WTC11 (cell line): ENCODE data around the gene ZNF225. TPM values are rescaled to one million over a fixed set of nuclear protein-coding genes. Genes with fewer than 3 reads are reported as not detected.

Source experiments
- ATAC-seq: fragments of 200-7000 bp; cut with Tn5 transposase; 2 replicates; pipeline ENCODE4 v1.10.0; 2021; ENCODE audit warnings: mild to moderate bottlenecking, moderate library complexity
- CTCF ChIA-PET: fragments of 300-600 bp; sonication (Branson Sonifier 250); formaldehyde crosslinking; loops from one replicate; lab custom pipeline; 2021; ENCODE audit warnings: antibody characterized with exemption; lab: Charles Lee
- POLR2A ChIA-PET: fragments of 350-600 bp; sonication (Branson Sonifier 250); formaldehyde crosslinking; loops from one replicate; lab custom pipeline; 2021; ENCODE audit warnings: antibody characterized with exemption; lab: Charles Lee
- DNase-seq: peaks from one replicate; pipeline ENCODE4 v3.0.0; 2021; ENCODE audit warnings: low spot score
- H3K27ac Mint-ChIP-seq: 2 replicates; pipeline ENCODE4 v1.8.0; 2021; ENCODE audit warnings: mixed read lengths
- H3K27me3 Mint-ChIP-seq: 2 replicates; pipeline ENCODE4 v1.8.0; 2021; ENCODE audit warnings: low read depth, mild to moderate bottlenecking, moderate library complexity, mixed read lengths
- H3K36me3 Mint-ChIP-seq: 2 replicates; pipeline ENCODE4 v1.8.0; 2021; ENCODE audit warnings: mixed read lengths
- H3K4me1 Mint-ChIP-seq: 2 replicates; pipeline ENCODE4 v1.8.0; 2022; ENCODE audit warnings: mixed read lengths
- H3K4me3 Mint-ChIP-seq: 2 replicates; pipeline ENCODE4 v1.8.0; 2021; ENCODE audit warnings: mild to moderate bottlenecking, moderate library complexity, mixed read lengths
- H3K9me3 Mint-ChIP-seq: 2 replicates; pipeline ENCODE4 v1.8.0; 2021; ENCODE audit warnings: mixed read lengths
- ATF1 ChIP-seq: sonication (generic); formaldehyde crosslinking; IDR thresholded peaks from 2 replicates; pipeline ENCODE4 v1.8.1; 2023; ENCODE audit warnings: mild to moderate bottlenecking, moderate library complexity, missing genetic modification reagents
- CBFB ChIP-seq: sonication (generic); formaldehyde crosslinking; IDR thresholded peaks from 2 replicates; pipeline ENCODE4 v1.8.1; 2022; ENCODE audit warnings: mild to moderate bottlenecking, low read depth, missing genetic modification reagents
- CREM ChIP-seq: sonication (generic); formaldehyde crosslinking; IDR thresholded peaks from 2 replicates; pipeline ENCODE4 v1.8.1; 2022; ENCODE audit warnings: mild to moderate bottlenecking, missing genetic modification reagents, moderate library complexity
- ETV6 ChIP-seq: sonication (generic); formaldehyde crosslinking; IDR thresholded peaks from 2 replicates; pipeline ENCODE4 v1.8.1; 2022; ENCODE audit warnings: mild to moderate bottlenecking, missing genetic modification reagents
- FOXP1 ChIP-seq: sonication (generic); formaldehyde crosslinking; IDR thresholded peaks from 2 replicates; pipeline ENCODE4 v1.8.0; 2022; ENCODE audit warnings: missing genetic modification reagents, mild to moderate bottlenecking, moderate library complexity, borderline replicate concordance
- FOXP4 ChIP-seq: sonication (generic); formaldehyde crosslinking; IDR thresholded peaks from 2 replicates; pipeline ENCODE4 v1.8.0; 2022; ENCODE audit warnings: mild to moderate bottlenecking, missing genetic modification reagents
- JUN ChIP-seq: sonication (generic); formaldehyde crosslinking; IDR thresholded peaks from 2 replicates; pipeline ENCODE4 v1.8.0; 2023; ENCODE audit warnings: mild to moderate bottlenecking, missing genetic modification reagents
- MAX ChIP-seq: sonication (generic); formaldehyde crosslinking; IDR thresholded peaks from 2 replicates; pipeline ENCODE4 v1.8.0; 2022; ENCODE audit warnings: mild to moderate bottlenecking, missing genetic modification reagents
- MYBL2 ChIP-seq: sonication (generic); formaldehyde crosslinking; IDR thresholded peaks from 2 replicates; pipeline ENCODE4 v1.8.1; 2023; ENCODE audit warnings: mild to moderate bottlenecking, moderate library complexity, missing genetic modification reagents
- NFATC4 ChIP-seq: fragments of 250-450 bp; sonication (Bioruptor Pico); IDR thresholded peaks from 2 replicates; pipeline ENCODE4 v1.9.0; 2021; ENCODE audit warnings: mild to moderate bottlenecking
- OVOL2 ChIP-seq: fragments of 250-450 bp; sonication (Bioruptor Pico); IDR thresholded peaks from 2 replicates; pipeline ENCODE4 v1.9.0; 2021; ENCODE audit warnings: mild to moderate bottlenecking, borderline replicate concordance
- PRDM15 ChIP-seq: sonication (generic); formaldehyde crosslinking; IDR thresholded peaks from 2 replicates; pipeline ENCODE4 v1.8.0; 2022; ENCODE audit warnings: missing genetic modification reagents
- RELA ChIP-seq: sonication (generic); formaldehyde crosslinking; IDR thresholded peaks from 2 replicates; pipeline ENCODE4 v1.8.1; 2022; ENCODE audit warnings: missing genetic modification reagents, mild to moderate bottlenecking, borderline replicate concordance
- SMAD3 ChIP-seq: sonication (generic); formaldehyde crosslinking; IDR thresholded peaks from 2 replicates; pipeline ENCODE4 v1.8.0; 2022; ENCODE audit warnings: missing genetic modification reagents, mild to moderate bottlenecking, borderline replicate concordance
- SMAD4 ChIP-seq: sonication (generic); formaldehyde crosslinking; IDR thresholded peaks from 2 replicates; pipeline ENCODE4 v1.8.0; 2022; ENCODE audit warnings: mild to moderate bottlenecking, missing genetic modification reagents
- SOX15 ChIP-seq: fragments of 250-450 bp; sonication (Bioruptor Pico); IDR thresholded peaks from 2 replicates; pipeline ENCODE4 v1.9.0; 2021; ENCODE audit warnings: mild to moderate bottlenecking
- ZBTB43 ChIP-seq: sonication (generic); formaldehyde crosslinking; IDR thresholded peaks from 2 replicates; pipeline ENCODE4 v1.8.1; 2023; ENCODE audit warnings: mild to moderate bottlenecking, missing genetic modification reagents
- ZNF121 ChIP-seq: sonication (generic); formaldehyde crosslinking; IDR thresholded peaks from 2 replicates; pipeline ENCODE4 v1.8.0; 2023; ENCODE audit warnings: missing genetic modification reagents
- ZNF219 ChIP-seq: sonication (generic); formaldehyde crosslinking; IDR thresholded peaks from 2 replicates; pipeline ENCODE4 v1.8.0; 2023; ENCODE audit warnings: missing genetic modification reagents, mild to moderate bottlenecking, borderline replicate concordance
- ZNF416 ChIP-seq: fragments of 250-450 bp; sonication (Bioruptor Pico); IDR thresholded peaks from 2 replicates; pipeline ENCODE4 v1.9.0; 2021; ENCODE audit warnings: mild to moderate bottlenecking, inconsistent platforms
- total RNA-seq: library from RNA; stranded (reverse); gene quantifications from 3 replicates; pipeline ENCODE4 v1.2.3, GENCODE V29; 2021
- TF ChIP-seq, protein P1 (sequence below): sonication (generic); formaldehyde crosslinking; conservative IDR thresholded peaks from 2 replicates; pipeline ENCODE4 v1.8.1; 2023; ENCODE audit warnings: mild to moderate bottlenecking, low read depth, missing genetic modification reagents, moderate library complexity
- TF ChIP-seq, protein P2 (sequence below): sonication (generic); formaldehyde crosslinking; IDR thresholded peaks from 2 replicates; pipeline ENCODE4 v1.8.1; 2023; ENCODE audit warnings: mild to moderate bottlenecking, missing genetic modification reagents, moderate library complexity

The ZNF225 gene
- total RNA-seq, 1 experiment from 2014 or later = 3.9 TPM

DNA sequence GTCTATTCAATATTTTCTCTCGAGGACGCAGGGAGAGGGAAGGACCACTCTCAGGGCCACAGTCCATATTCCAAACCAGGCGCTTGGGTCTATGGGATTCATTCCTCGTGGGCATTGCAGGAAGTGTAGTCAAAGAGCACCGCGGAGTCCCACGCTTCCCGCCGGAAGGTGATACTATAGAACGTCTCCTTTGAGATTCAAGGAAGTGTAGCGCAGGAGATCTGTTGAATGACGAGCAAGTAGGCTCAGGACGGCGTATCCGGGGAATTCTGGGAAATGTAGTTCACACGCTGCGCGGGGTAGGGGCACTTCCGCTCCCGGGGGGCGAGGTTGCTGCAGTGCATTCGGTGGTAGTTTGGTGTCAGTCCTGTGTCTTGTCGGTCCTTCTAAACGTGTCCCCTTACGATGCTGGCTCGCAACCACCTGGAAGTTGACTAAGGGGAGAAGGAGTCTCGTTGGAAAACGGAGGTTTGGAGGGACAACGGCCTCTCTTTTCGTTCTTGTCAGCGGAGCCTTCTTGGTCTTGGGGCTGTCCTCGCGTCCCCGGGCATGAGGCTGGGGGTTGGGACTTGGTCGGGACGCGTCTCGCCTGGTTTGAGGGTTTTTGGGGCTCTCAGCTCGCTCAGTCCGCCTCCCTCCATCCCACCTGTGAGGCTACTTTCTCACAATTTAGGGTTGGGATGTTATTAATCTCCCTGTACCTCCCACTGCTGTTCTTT lies 41.2 kb upstream of the ZNF225 start, which contains the start of gene ZNF284 (continued):
- TF ChIP-seq, protein P1, sequence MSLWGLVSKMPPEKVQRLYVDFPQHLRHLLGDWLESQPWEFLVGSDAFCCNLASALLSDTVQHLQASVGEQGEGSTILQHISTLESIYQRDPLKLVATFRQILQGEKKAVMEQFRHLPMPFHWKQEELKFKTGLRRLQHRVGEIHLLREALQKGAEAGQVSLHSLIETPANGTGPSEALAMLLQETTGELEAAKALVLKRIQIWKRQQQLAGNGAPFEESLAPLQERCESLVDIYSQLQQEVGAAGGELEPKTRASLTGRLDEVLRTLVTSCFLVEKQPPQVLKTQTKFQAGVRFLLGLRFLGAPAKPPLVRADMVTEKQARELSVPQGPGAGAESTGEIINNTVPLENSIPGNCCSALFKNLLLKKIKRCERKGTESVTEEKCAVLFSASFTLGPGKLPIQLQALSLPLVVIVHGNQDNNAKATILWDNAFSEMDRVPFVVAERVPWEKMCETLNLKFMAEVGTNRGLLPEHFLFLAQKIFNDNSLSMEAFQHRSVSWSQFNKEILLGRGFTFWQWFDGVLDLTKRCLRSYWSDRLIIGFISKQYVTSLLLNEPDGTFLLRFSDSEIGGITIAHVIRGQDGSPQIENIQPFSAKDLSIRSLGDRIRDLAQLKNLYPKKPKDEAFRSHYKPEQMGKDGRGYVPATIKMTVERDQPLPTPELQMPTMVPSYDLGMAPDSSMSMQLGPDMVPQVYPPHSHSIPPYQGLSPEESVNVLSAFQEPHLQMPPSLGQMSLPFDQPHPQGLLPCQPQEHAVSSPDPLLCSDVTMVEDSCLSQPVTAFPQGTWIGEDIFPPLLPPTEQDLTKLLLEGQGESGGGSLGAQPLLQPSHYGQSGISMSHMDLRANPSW (CRISPR knock-in tag) = no peak
- TF ChIP-seq OVOL2 (CRISPR knock-in tag) = no peak
- no peak for TF ChIP-seq RELA (CRISPR knock-in tag)
- peak; percentile 50; the same call in 1 of the 2 replicates for TF ChIP-seq MYBL2
- 0 out of 2 replicates have a peak, but pooled peaks have one; percentile 62 for TF ChIP-seq FOXP1 (CRISPR knock-in tag)
- no peak for TF ChIP-seq JUN (CRISPR knock-in tag)
- peak; percentile 68; the same call in 1 of the 2 replicates for TF ChIP-seq CREM (CRISPR knock-in tag)
- no peak for TF ChIP-seq CBFB (CRISPR knock-in tag)
- no peak for TF ChIP-seq ETV6 (CRISPR knock-in tag)
- TF ChIP-seq SMAD4 (CRISPR knock-in tag) = no peak
- TF ChIP-seq ZNF121 (CRISPR knock-in tag) = no peak
- TF ChIP-seq, protein P2, sequence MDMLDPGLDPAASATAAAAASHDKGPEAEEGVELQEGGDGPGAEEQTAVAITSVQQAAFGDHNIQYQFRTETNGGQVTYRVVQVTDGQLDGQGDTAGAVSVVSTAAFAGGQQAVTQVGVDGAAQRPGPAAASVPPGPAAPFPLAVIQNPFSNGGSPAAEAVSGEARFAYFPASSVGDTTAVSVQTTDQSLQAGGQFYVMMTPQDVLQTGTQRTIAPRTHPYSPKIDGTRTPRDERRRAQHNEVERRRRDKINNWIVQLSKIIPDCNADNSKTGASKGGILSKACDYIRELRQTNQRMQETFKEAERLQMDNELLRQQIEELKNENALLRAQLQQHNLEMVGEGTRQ (CRISPR knock-in tag) = no peak
- no peak for TF ChIP-seq NFATC4 (CRISPR knock-in tag)
- TF ChIP-seq ZNF219 (CRISPR knock-in tag) = no peak
- no peak; the same call in none of the 2 replicates for TF ChIP-seq MAX (CRISPR knock-in tag)
- TF ChIP-seq SOX15 (CRISPR knock-in tag) = no peak
- no peak for TF ChIP-seq SMAD3 (CRISPR knock-in tag)

DNA sequence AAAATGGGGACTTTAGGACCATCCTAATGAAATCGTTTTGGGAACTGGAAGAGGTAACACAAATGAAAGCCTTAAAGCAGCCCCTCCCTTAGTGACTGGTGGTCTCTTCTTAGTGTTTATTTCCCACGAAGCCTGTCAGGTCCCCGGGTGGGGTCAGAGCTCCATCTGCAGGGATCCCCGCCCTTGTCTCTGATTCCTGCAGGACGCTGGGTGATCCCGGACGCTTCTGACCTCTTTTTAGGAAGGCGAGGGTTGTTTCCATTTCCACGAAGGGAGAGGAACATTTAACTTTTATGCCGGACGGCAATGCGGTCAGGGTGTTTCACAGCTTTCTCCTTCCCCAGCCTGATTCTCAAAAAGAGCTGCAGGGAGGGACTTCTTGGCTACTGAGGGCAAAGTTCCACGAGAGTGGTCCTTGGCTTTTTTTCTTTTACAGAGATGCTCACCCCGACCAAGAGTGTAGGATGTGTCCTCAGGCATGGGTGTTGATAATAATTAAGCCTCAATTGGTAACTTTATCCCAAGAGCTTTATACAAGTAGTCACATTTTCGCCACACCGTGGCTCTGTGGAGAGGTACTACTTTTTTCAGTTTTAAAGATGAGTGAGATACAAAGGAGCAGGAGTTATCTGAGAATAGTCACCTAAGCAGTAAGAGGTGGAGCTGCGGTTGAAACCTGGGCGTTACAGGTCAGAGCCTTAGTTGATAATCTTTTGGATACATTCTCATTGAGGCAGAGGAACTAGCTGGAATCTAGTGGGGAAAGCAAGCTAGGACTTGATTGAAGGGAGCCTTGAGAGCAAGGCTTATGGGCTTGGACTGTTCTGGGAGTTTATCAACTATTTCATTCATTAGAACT lies 40.4 kb upstream of the ZNF225 start:
- POLR2A ChIA-PET = interaction anchor here (0.6 kb wide), 2 partner anchors 68 to 325 kb away, joined by 3 read pairs; no protein-coding TSS in a partner anchor
- H3K4me3 Mint-ChIP-seq = peak overlapping the region; percentile 89
- DNase-seq (no peak), ATAC-seq (no peak)
- peaks cover 39% of the 10 kb centered on the region for H3K9me3 Mint-ChIP-seq
- peaks cover 27% of the 10 kb centered on the region for H3K36me3 Mint-ChIP-seq
- no peak overlapping the region for H3K27ac Mint-ChIP-seq
- TF ChIP-seq MYBL2 (no peak), PRDM15 (CRISPR knock-in tag) (no peak), ZBTB43 (CRISPR knock-in tag) (no peak), ATF1 (CRISPR knock-in tag) (no peak), MAX (CRISPR knock-in tag) (no peak), FOXP4 (CRISPR knock-in tag) (no peak), ZNF416 (CRISPR knock-in tag) (no peak)
- TF ChIP-seq, all 79 proteins: peak for 0
- peaks cover 16% of the 10 kb centered on the region for H3K4me1 Mint-ChIP-seq
- H3K27me3 Mint-ChIP-seq = peaks cover 24% of the 10 kb centered on the region
- CTCF ChIA-PET = interaction anchor here (1.4 kb wide), 1 partner anchor 69 kb away, joined by 3 read pairs; no protein-coding TSS in a partner anchor
